Calu3 (cell line): Measurements from ENCODE around the gene OTOP2. TPM values are rescaled to one million over a fixed set of nuclear protein-coding genes. Genes with fewer than 3 reads are reported as not detected.
A peak's percentile ranks its signal among the peaks of the same experiment; 100 is the strongest.

Experiments used
- BruUV-seq: library from RNA; stranded (reverse); fragments of 400-500 nt; replicated peaks from 2 replicates; lab custom pipeline; 2021; lab: Mats Ljungman, UMichigan
- CTCF ChIA-PET: fragments of 300-600 bp; sonication (Branson Sonifier 250); formaldehyde crosslinking; loops from one replicate; lab custom pipeline; 2022; ENCODE audit warnings: antibody characterized with exemption; lab: Charles Lee
- DNase-seq: peaks from one replicate; pipeline ENCODE4 v3.0.0; 2022
- H3K27ac Mint-ChIP-seq: one replicate; pipeline ENCODE4 v1.8.0; 2022; ENCODE audit warnings: mixed read lengths; ENCODE audit not compliant: unreplicated experiment
- H3K27me3 Mint-ChIP-seq: one replicate; pipeline ENCODE4 v1.8.0; 2022; ENCODE audit warnings: mixed read lengths; ENCODE audit not compliant: unreplicated experiment
- H3K36me3 Mint-ChIP-seq: one replicate; pipeline ENCODE4 v1.8.0; 2022; ENCODE audit warnings: mild to moderate bottlenecking, moderate library complexity, mixed read lengths; ENCODE audit not compliant: insufficient read depth, unreplicated experiment
- H3K4me1 Mint-ChIP-seq: one replicate; pipeline ENCODE4 v1.8.0; 2022; ENCODE audit warnings: mild to moderate bottlenecking, low read depth, mixed read lengths; ENCODE audit not compliant: unreplicated experiment
- H3K4me3 Mint-ChIP-seq: one replicate; pipeline ENCODE4 v1.8.0; 2022; ENCODE audit warnings: mild to moderate bottlenecking, low read depth, moderate library complexity, mixed read lengths; ENCODE audit not compliant: unreplicated experiment
- H3K9me3 Mint-ChIP-seq: one replicate; pipeline ENCODE4 v1.8.0; 2022; ENCODE audit warnings: low read depth, mixed read lengths; ENCODE audit not compliant: unreplicated experiment
- CTCF ChIP-seq: fragments of 200-600 bp; IDR thresholded peaks from one replicate; pipeline ENCODE4 v1.8.0; 2022; ENCODE audit warnings: antibody characterized with exemption; ENCODE audit not compliant: unreplicated experiment
- intact Hi-C: fragments of 100-400 bp; cut with micrococcal nuclease; formaldehyde crosslinking; loops from one replicate; pipeline ENCODE4 v1.10.0; 2022; ENCODE audit not compliant: unreplicated experiment
- total RNA-seq: library from RNA; stranded (reverse); gene quantifications from 2 replicates; pipeline ENCODE4 v1.2.3, GENCODE V29; 2022

Gene OTOP2
- total RNA-seq, 1 experiment from 2014 or later: not detected

- Mint-ChIP-seq H3K36me3 (no peaks in the 10 kb centered on the region), H3K4me3 (no peak overlapping the region), H3K27ac (no peak overlapping the region), H3K4me1 (no peaks in the 10 kb centered on the region), H3K27me3 (peaks cover 94% of the 10 kb centered on the region), H3K9me3 (no peaks in the 10 kb centered on the region)
- TF ChIP-seq CTCF: no peak
- no TSS peak for BruUV-seq
- intact Hi-C loops: no loop called here
- DNase-seq: no peak
- CTCF ChIA-PET: no interaction called here
Measured at GRCh38 chr17:74890554-74890953, 33.5 kb upstream of the OTOP2 start.

GRCh38 chr17:74892013-74892841 lies 31.8 kb upstream of the OTOP2 start:
- Mint-ChIP-seq H3K36me3 (no peaks in the 10 kb centered on the region), H3K27me3 (peaks cover 94% of the 10 kb centered on the region), H3K27ac (no peak overlapping the region), H3K9me3 (no peaks in the 10 kb centered on the region), H3K4me3 (no peak overlapping the region), H3K4me1 (no peaks in the 10 kb centered on the region)
- CTCF ChIA-PET: no interaction called here
- no peak for TF ChIP-seq CTCF
- BruUV-seq: no TSS peak
- intact Hi-C loops: no loop called here
- no peak for DNase-seq

- H3K36me3 Mint-ChIP-seq: no peaks in the 10 kb centered on the region
- no peak for DNase-seq
- no peak within 1 kb of the TSS for H3K27ac Mint-ChIP-seq
- no TSS peak for BruUV-seq
- CTCF ChIA-PET: interaction anchor here (0.6 kb wide), 1 partner anchor 453 kb away, joined by 4 read pairs; no protein-coding TSS in a partner anchor
- H3K9me3 Mint-ChIP-seq: no peaks in the 10 kb centered on the region
- intact Hi-C loops: no loop called here
- H3K4me3 Mint-ChIP-seq: peak within 1 kb of the TSS; percentile 57
- no peak for TF ChIP-seq CTCF
- no peaks in the 10 kb centered on the region for H3K4me1 Mint-ChIP-seq
- peaks cover 86% of the 10 kb centered on the region for H3K27me3 Mint-ChIP-seq
Measured at GRCh38 chr17:74892974-74893911, 30.8 kb upstream of the OTOP2 start, which contains the start of gene FADS6. Gene FADS6 (minus strand): TSS chr17:74893633. CDS start chr17:74893595, 38 bp downstream.

GRCh38 chr17:74893936-74894671 lies 30.0 kb upstream of the OTOP2 start:
- TF ChIP-seq CTCF: no peak
- BruUV-seq: no TSS peak
- no peaks in the 10 kb centered on the region for H3K36me3 Mint-ChIP-seq
- CTCF ChIA-PET: interaction anchor here (0.6 kb wide), 3 partner anchors 21 to 452 kb away, joined by 4 to 6 read pairs (median 5); no protein-coding TSS in a partner anchor
- H3K4me1 Mint-ChIP-seq: no peaks in the 10 kb centered on the region
- H3K27me3 Mint-ChIP-seq: peaks cover 83% of the 10 kb centered on the region
- H3K4me3 Mint-ChIP-seq: peak overlapping the region; percentile 57
- no peak for DNase-seq
- H3K9me3 Mint-ChIP-seq: no peaks in the 10 kb centered on the region
- no peak overlapping the region for H3K27ac Mint-ChIP-seq
- intact Hi-C loops: no loop called here
